H1 (cell line): ENCODE measurements around the gene RNASET2. TPM values are rescaled to one million over a fixed set of nuclear protein-coding genes. Genes with fewer than 3 reads are reported as not detected.

Experiments
- CTCF ChIA-PET: fragments of 300-600 bp; sonication (Branson Sonifier 250); formaldehyde crosslinking; loops from one replicate; lab custom pipeline; 2021; ENCODE audit not compliant: partially characterized antibody; lab: Charles Lee
- POLR2A ChIA-PET: fragments of 300-600 bp; sonication (Branson Sonifier 250); formaldehyde crosslinking; loops from one replicate; lab custom pipeline; 2021; ENCODE audit warnings: inconsistent platforms; ENCODE audit not compliant: partially characterized antibody; lab: Charles Lee
- DNase-seq, 2 experiments: peaks; one replicate each; pipeline versions ENCODE4 v3.0.0 to v3.0.0-alpha.2; 2010 to 2022; ENCODE audit warnings: low spot score in 2 of 2, low read depth in 1 of 2, mixed read lengths in 1 of 2
- FAIRE-seq: peaks from 2 replicates; lab custom pipeline; 2011; peaks lifted over from hg19 to GRCh38; lab: Jason Lieb, UNC
- H2AFZ ChIP-seq: 2 replicates; pipeline ENCODE4 v1.8.1; 2012; ENCODE audit warnings: low read length, inconsistent platforms
- H2AK5ac ChIP-seq: 2 replicates; pipeline ENCODE4 v1.6.1; 2013; ENCODE audit warnings: low read depth, low read length
- H2BK120ac ChIP-seq: replicated peaks from 2 replicates; pipeline ENCODE3; 2013; ENCODE audit warnings: low read depth, low read length, inconsistent platforms
- H2BK12ac ChIP-seq: 2 replicates; pipeline ENCODE4 v1.6.1; 2013; ENCODE audit warnings: low read depth, low read length
- H2BK15ac ChIP-seq: 2 replicates; pipeline ENCODE4 v1.6.1; 2013; ENCODE audit warnings: low read length
- H2BK20ac ChIP-seq: 2 replicates; pipeline ENCODE4 v1.6.1; 2013; ENCODE audit warnings: low read length
- H2BK5ac ChIP-seq: 2 replicates; pipeline ENCODE4 v1.6.1; 2013; ENCODE audit warnings: low read depth, low read length
- H3K14ac ChIP-seq: 2 replicates; pipeline ENCODE4 v1.6.1; 2013; ENCODE audit warnings: inconsistent platforms; ENCODE audit not compliant: insufficient read length
- H3K18ac ChIP-seq: 2 replicates; pipeline ENCODE4 v1.6.1; 2013; ENCODE audit warnings: low read length; ENCODE audit errors: extremely low read depth
- H3K23ac ChIP-seq: 2 replicates; pipeline ENCODE4 v1.6.1; 2013; ENCODE audit warnings: inconsistent platforms; ENCODE audit not compliant: insufficient read length
- H3K23me2 ChIP-seq: 2 replicates; pipeline ENCODE4 v1.6.1; 2013; ENCODE audit warnings: low read depth, low read length
- H3K27ac ChIP-seq: 2 replicates; pipeline ENCODE4 v1.6.1; 2011; ENCODE audit warnings: low read depth, low read length, inconsistent platforms
- H3K27me3 ChIP-seq, 4 experiments: replicated peaks in 1 of 4; 1 replicate in 1 of 4; 2 replicates in 3 of 4; pipeline versions ENCODE4 v1.6.1 to v1.8.1; 2011 to 2013; ENCODE audit warnings: low read length in 3 of 4, mild to moderate bottlenecking in 3 of 4, inconsistent platforms in 2 of 4, mixed read lengths in 2 of 4, moderate library complexity in 1 of 4; ENCODE audit not compliant: control insufficient read depth in 3 of 4, insufficient read depth in 3 of 4; ENCODE audit errors: extremely low read depth in 1 of 4
- H3K36me3 ChIP-seq, 4 experiments: 2 replicates each; pipeline versions ENCODE4 v1.6.1 to v1.8.1; 2011 to 2013; ENCODE audit warnings: mild to moderate bottlenecking in 4 of 4, low read length in 3 of 4, moderate library complexity in 2 of 4, control low read depth in 1 of 4, inconsistent platforms in 1 of 4; ENCODE audit not compliant: insufficient read depth in 4 of 4, control insufficient read depth in 2 of 4
- H3K4ac ChIP-seq: replicated peaks from 2 replicates; pipeline ENCODE3; 2013; ENCODE audit warnings: low read length, low read depth, mixed read lengths, inconsistent platforms; ENCODE audit not compliant: insufficient read length
- H3K4me1 ChIP-seq, 4 experiments: replicated peaks in 1 of 4; 1 replicate in 1 of 4; 2 replicates in 3 of 4; pipeline versions ENCODE4 v1.6.1 to v1.8.1; 2011 to 2013; ENCODE audit warnings: low read length in 3 of 4, inconsistent platforms in 2 of 4, mixed read lengths in 1 of 4; ENCODE audit not compliant: insufficient read depth in 4 of 4, control insufficient read depth in 3 of 4
- H3K4me2 ChIP-seq, 2 experiments: 2 replicates each; pipeline versions ENCODE4 v1.6.1 to v1.8.1; 2011 to 2013; ENCODE audit warnings: low read depth in 2 of 2, low read length in 2 of 2, control low read depth in 1 of 2, inconsistent platforms in 1 of 2, mild to moderate bottlenecking in 1 of 2; ENCODE audit not compliant: insufficient read depth in 1 of 2
- H3K4me3 ChIP-seq, 4 experiments: fragments of 200-600, 300-600 bp in 1 of 4; sonication (generic), shearing (Covaris generic), sonication (Bioruptor Twin) in 1 of 4; 2 replicates each; pipeline versions ENCODE4 v1.5.1 to v1.8.1; 2011 to 2016; ENCODE audit warnings: low read length in 4 of 4, low read depth in 3 of 4, control low read depth in 2 of 4, inconsistent platforms in 2 of 4, mild to moderate bottlenecking in 2 of 4, mixed read lengths in 1 of 4, moderate library complexity in 1 of 4; ENCODE audit not compliant: insufficient read depth in 2 of 4; ENCODE audit errors: extremely low read depth in 1 of 4
- H3K56ac ChIP-seq: replicated peaks from 2 replicates; pipeline ENCODE3; 2013; ENCODE audit warnings: low read depth, mild to moderate bottlenecking, mixed read lengths, low read length, inconsistent platforms; ENCODE audit not compliant: insufficient read length
- H3K79me1 ChIP-seq: 2 replicates; pipeline ENCODE4 v1.6.1; 2013; ENCODE audit warnings: low read depth, low read length, control low read depth
- H3K79me2 ChIP-seq, 2 experiments: 2 replicates each; pipeline versions ENCODE4 v1.6.1 to v1.8.1; 2012 to 2013; ENCODE audit warnings: low read length in 2 of 2, mild to moderate bottlenecking in 2 of 2, inconsistent platforms in 1 of 2; ENCODE audit not compliant: insufficient read depth in 2 of 2, control insufficient read depth in 1 of 2
- H3K9ac ChIP-seq, 4 experiments: replicated peaks in 1 of 4; 1 replicate in 1 of 4; 2 replicates in 3 of 4; pipeline versions ENCODE4 v1.6.1 to v1.8.1; 2011 to 2013; ENCODE audit warnings: low read depth in 3 of 4, low read length in 3 of 4, control low read depth in 2 of 4, mild to moderate bottlenecking in 2 of 4, moderate library complexity in 2 of 4, inconsistent platforms in 1 of 4; ENCODE audit errors: extremely low read depth in 1 of 4
- H3K9me3 ChIP-seq, 2 experiments: 2 replicates each; pipeline versions ENCODE4 v1.6.1 to v1.8.1; 2012 to 2013; ENCODE audit warnings: mild to moderate bottlenecking in 2 of 2, moderate library complexity in 2 of 2, control low read depth in 1 of 2, inconsistent platforms in 1 of 2, low read depth in 1 of 2, low read length in 1 of 2, mixed read lengths in 1 of 2; ENCODE audit not compliant: insufficient read depth in 2 of 2
- H4K20me1 ChIP-seq, 2 experiments: replicated peaks in 1 of 2; 2 replicates each; pipeline versions ENCODE3 to v1.8.1; 2011 to 2013; ENCODE audit warnings: inconsistent platforms in 2 of 2, low read length in 2 of 2, mild to moderate bottlenecking in 1 of 2; ENCODE audit not compliant: insufficient read depth in 2 of 2, control insufficient read depth in 1 of 2
- H4K5ac ChIP-seq: 2 replicates; pipeline ENCODE4 v1.6.1; 2013; ENCODE audit warnings: low read length, low read depth, mixed read lengths, inconsistent platforms; ENCODE audit not compliant: insufficient read length
- H4K8ac ChIP-seq: 2 replicates; pipeline ENCODE4 v1.8.0; 2013; ENCODE audit warnings: mild to moderate bottlenecking, moderate library complexity, low read length, inconsistent platforms; ENCODE audit not compliant: insufficient read depth; ENCODE audit errors: extremely low read depth
- H4K91ac ChIP-seq: replicated peaks from 2 replicates; pipeline ENCODE3; 2013; ENCODE audit warnings: low read length, mixed read lengths, inconsistent platforms; ENCODE audit not compliant: insufficient read length
- ASH2L ChIP-seq: fragments of 200-600, 300-600 bp; sonication (generic); IDR thresholded peaks from one replicate; pipeline ENCODE4 v1.7.1; 2017; ENCODE audit warnings: low read length
- BCL11A ChIP-seq, 2 experiments: IDR thresholded peaks; one replicate each; pipeline ENCODE4 v1.6.1; 2011; ENCODE audit warnings: low read depth in 2 of 2, low read length in 2 of 2, mild to moderate bottlenecking in 2 of 2
- EZH2 ChIP-seq: fragments of 200-600 bp; sonication (generic); IDR thresholded peaks from 2 replicates; pipeline ENCODE4 v1.7.1; 2012; ENCODE audit warnings: low read depth, mild to moderate bottlenecking, moderate library complexity, low read length, inconsistent platforms; ENCODE audit not compliant: severe bottlenecking
- HDAC6 ChIP-seq: IDR thresholded peaks from one replicate; pipeline ENCODE4 v1.7.1; 2012; ENCODE audit warnings: low read depth, mild to moderate bottlenecking, inconsistent platforms, low read length, moderate library complexity
- WGBS, 2 experiments: shearing (Covaris generic) in 1 of 2; methylation state at CpG; one replicate each; pipeline versions ENCODE4 v1.1.6 to v1.1.7; 2013 to 2015; ENCODE audit warnings: low lambda C conversion rate in 2 of 2, mixed read lengths in 2 of 2, inconsistent platforms in 1 of 2, low coverage in 1 of 2, missing lambda C conversion rate in 1 of 2; ENCODE audit not compliant: insufficient replicate concordance in 2 of 2, insufficient coverage in 1 of 2, insufficient read length in 1 of 2; ENCODE audit errors: extremely low coverage in 1 of 2, missing lambda C conversion rate in 1 of 2; 5-methylcytosine and 5-hydroxymethylcytosine counted together
- polyA plus RNA-seq, 7 experiments: library from polyadenylated mRNA; depleted of rRNA in 3 of 7; stranded (reverse) in 5 of 7; unstranded in 2 of 7; fragments of >200 nt in 5 of 7; fragments of 200-250 nt in 2 of 7; gene quantifications; 1 replicate in 5 of 7; 2 replicates in 1 of 7; 4 replicates in 1 of 7; pipeline versions ENCODE4 v1.2.1 to v1.2.3, GENCODE V29; 2011 to 2013; ENCODE audit warnings: missing spikeins in 2 of 7, mixed read lengths in 2 of 7
- total RNA-seq: library from RNA; stranded (reverse); fragmentation: NEBNext Ultra II Directional; extraction: Animal tissue kit (Norgen Biotek cat#: 25700); gene quantifications from 2 replicates; pipeline ENCODE4 v1.2.1, GENCODE V29; 2021
- TF ChIP-seq, protein P1 (sequence below): IDR thresholded peaks from 2 replicates; pipeline ENCODE4 v1.6.1; 2011; ENCODE audit warnings: low read length, improper control_type of control experiment

RNASET2 gene
- total and polyA plus RNA-seq, 2 of the 8 experiments (the other 6 are each of a cell fraction or from before 2014, with no cell fraction given) = 15.7 to 22.9 TPM

DNA sequence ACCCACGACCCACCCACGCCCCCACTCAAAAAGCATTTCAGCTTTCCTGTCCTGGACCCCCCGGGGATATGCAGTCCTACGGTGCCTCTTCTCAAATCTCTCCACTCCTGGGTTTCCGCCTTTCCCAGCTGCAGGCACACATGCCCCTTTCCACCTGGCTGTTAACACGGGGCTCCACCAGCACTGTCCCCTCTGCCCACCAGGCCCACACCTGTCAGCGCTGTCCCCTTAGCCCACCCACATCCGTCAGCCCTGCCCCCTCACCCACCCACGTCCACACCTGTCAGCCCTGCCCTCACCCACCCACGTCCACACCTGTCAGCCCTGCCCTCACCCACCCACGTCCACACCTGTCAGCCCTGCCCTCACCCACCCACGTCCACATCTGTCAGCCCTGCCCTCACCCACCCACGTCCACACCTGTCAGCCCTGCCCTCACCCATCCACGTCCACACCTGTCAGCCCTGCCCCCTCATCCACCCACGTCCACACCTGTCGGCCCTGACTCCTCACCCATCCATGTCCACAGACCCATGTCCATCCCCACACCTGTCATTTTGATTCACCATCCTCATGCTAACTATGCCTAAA is 11.6 kb downstream of the RNASET2 start:
- FAIRE-seq (no peak), DNase-seq (no peak)
- H3K14ac ChIP-seq = no peak overlapping the region
- H2BK15ac ChIP-seq = no peak overlapping the region
- ChIA-PET POLR2A (no interaction called here), CTCF (interaction anchor here (0.8 to 1.1 kb wide), 3 partner anchors 45 to 181 kb away, joined by 3 read pairs; no protein-coding TSS in a partner anchor)
- no peaks in the 10 kb centered on the region for H3K23me2 ChIP-seq
- no peaks in the 10 kb centered on the region for H3K79me2 ChIP-seq
- no peak overlapping the region for H3K4ac ChIP-seq
- H3K9ac ChIP-seq = no peak overlapping the region
- H4K5ac ChIP-seq = no peak overlapping the region
- no peak overlapping the region for H2BK20ac ChIP-seq
- 85% methylated on average over 10 of the region's 16 CpGs; no CpG with 5 or more reads in 1 of the 2 experiments for WGBS, 2 experiments
- H3K23ac ChIP-seq = no peak overlapping the region
- no peak overlapping the region for H3K4me2 ChIP-seq
- no peaks in the 10 kb centered on the region for H3K27me3 ChIP-seq
- no peaks in the 10 kb centered on the region for H3K9me3 ChIP-seq
- H4K20me1 ChIP-seq = no peaks in the 10 kb centered on the region
- no peak overlapping the region for H2BK12ac ChIP-seq
- no peak overlapping the region for H2AFZ ChIP-seq
- H2AK5ac ChIP-seq = no peak overlapping the region
- no peak overlapping the region for H2BK120ac ChIP-seq
- no peak overlapping the region for H4K8ac ChIP-seq
- peaks cover 0 to 9% (median 5%) of the 10 kb centered on the region in 4 experiments; a peak in 3 of 8 replicates for H3K36me3 ChIP-seq
- H3K18ac ChIP-seq = no peak overlapping the region
- H3K27ac ChIP-seq = no peak overlapping the region
- H4K91ac ChIP-seq = no peak overlapping the region
- no peak overlapping the region for H2BK5ac ChIP-seq
- no peak overlapping the region for H3K4me3 ChIP-seq
- TF ChIP-seq BCL11A (IDR thresholded peaks at IDR 0.05; ENCODE audit: low read depth in 2 of 2, low read length in 2 of 2) (no peak), HDAC6 (no peak), ASH2L (no peak), EZH2 (no peak)
- TF ChIP-seq, protein P1, sequence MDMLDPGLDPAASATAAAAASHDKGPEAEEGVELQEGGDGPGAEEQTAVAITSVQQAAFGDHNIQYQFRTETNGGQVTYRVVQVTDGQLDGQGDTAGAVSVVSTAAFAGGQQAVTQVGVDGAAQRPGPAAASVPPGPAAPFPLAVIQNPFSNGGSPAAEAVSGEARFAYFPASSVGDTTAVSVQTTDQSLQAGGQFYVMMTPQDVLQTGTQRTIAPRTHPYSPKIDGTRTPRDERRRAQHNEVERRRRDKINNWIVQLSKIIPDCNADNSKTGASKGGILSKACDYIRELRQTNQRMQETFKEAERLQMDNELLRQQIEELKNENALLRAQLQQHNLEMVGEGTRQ = no peak
- no peaks in the 10 kb centered on the region for H3K79me1 ChIP-seq
- H3K4me1 ChIP-seq = peaks cover 0 to 4% (median under 1%) of the 10 kb centered on the region in 4 experiments; a peak in 4 of 7 replicates
- H3K56ac ChIP-seq = no peak overlapping the region
